ENCODE data around the gene PEG3. TPM values are rescaled to one million over a fixed set of nuclear protein-coding genes. Genes with fewer than 3 reads are reported as not detected.

Gene PEG3
- total and polyA plus RNA-seq, 2 of the 13 experiments (the other 11 are each of a cell fraction or from before 2014, with no cell fraction given): 217 to 394 TPM

DNA sequence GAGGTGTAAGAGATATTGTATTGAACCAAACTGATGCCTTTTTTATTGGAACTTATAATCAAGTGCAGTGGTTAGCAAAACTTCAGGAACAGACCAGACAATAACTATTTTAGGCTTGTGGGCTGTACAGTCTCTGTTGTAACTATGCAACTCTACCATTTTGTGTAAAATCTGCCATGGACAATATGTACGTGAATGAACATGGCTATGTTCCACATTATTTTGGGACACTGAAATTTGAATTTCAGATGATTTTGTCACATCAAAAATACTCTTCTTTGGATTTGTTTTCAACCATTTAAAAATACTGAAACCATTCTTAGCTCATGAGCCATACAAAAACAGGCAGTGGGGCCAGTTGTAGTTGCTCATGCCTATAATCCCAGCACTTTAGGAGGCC lies 27.9 kb upstream of the PEG3 start:
- TF ChIP-seq NFE2L1 (CRISPR knock-in tag; IDR thresholded peaks at IDR 0.05; ENCODE audit: borderline replicate concordance): no peak
- no peak for TF ChIP-seq TBX3 (IDR thresholded peaks at IDR 0.05; ENCODE audit: borderline replicate concordance)
- TF ChIP-seq, protein P1, sequence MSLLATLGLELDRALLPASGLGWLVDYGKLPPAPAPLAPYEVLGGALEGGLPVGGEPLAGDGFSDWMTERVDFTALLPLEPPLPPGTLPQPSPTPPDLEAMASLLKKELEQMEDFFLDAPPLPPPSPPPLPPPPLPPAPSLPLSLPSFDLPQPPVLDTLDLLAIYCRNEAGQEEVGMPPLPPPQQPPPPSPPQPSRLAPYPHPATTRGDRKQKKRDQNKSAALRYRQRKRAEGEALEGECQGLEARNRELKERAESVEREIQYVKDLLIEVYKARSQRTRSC (CRISPR knock-in tag; IDR thresholded peaks at IDR 0.05; ENCODE audit: low read depth): no peak
- no peak for TF ChIP-seq MTF1 (CRISPR knock-in tag; IDR thresholded peaks at IDR 0.05)
- TF ChIP-seq ZNF205 (CRISPR knock-in tag; IDR thresholded peaks at IDR 0.05): no peak
- no peak for TF ChIP-seq PHB2 (IDR thresholded peaks at IDR 0.05; ENCODE audit: partially characterized antibody)
- TF ChIP-seq ZNF790 (CRISPR knock-in tag; IDR thresholded peaks at IDR 0.05; ENCODE audit: borderline replicate concordance): no peak
- no peak for TF ChIP-seq ZNF24 (IDR thresholded peaks at IDR 0.05)
- TF ChIP-seq, protein P2, sequence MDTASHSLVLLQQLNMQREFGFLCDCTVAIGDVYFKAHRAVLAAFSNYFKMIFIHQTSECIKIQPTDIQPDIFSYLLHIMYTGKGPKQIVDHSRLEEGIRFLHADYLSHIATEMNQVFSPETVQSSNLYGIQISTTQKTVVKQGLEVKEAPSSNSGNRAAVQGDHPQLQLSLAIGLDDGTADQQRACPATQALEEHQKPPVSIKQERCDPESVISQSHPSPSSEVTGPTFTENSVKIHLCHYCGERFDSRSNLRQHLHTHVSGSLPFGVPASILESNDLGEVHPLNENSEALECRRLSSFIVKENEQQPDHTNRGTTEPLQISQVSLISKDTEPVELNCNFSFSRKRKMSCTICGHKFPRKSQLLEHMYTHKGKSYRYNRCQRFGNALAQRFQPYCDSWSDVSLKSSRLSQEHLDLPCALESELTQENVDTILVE (CRISPR knock-in tag; IDR thresholded peaks at IDR 0.05): no peak
- TF ChIP-seq CEBPG (CRISPR knock-in tag; IDR thresholded peaks at IDR 0.05): no peak
- no peak for TF ChIP-seq RNF2 (conservative IDR thresholded peaks at IDR 0.05; ENCODE audit: low read depth)
- TF ChIP-seq ZBTB46 (CRISPR knock-in tag; IDR thresholded peaks at IDR 0.05; ENCODE audit: borderline replicate concordance): no peak
- TF ChIP-seq, protein P3, sequence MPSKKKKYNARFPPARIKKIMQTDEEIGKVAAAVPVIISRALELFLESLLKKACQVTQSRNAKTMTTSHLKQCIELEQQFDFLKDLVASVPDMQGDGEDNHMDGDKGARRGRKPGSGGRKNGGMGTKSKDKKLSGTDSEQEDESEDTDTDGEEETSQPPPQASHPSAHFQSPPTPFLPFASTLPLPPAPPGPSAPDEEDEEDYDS (CRISPR knock-in tag; IDR thresholded peaks at IDR 0.05): no peak
- no peak for TF ChIP-seq ISX (CRISPR knock-in tag; conservative IDR thresholded peaks at IDR 0.05)
- no peak for DNase-seq (ENCODE audit: low spot score)
- 90% methylated on average over 1 of the region's 1 CpG for WGBS (ENCODE audit: low lambda C conversion rate)
- FAIRE-seq: no peak
- Histone ChIP-seq H3K4me1 (ENCODE audit: insufficient read depth, low read length) (peaks cover 21% of the 10 kb centered on the region), H4K20me1 (ENCODE audit: insufficient read depth, low read length) (no peaks in the 10 kb centered on the region), H3K36me3 (replicated peaks in 1 of 2; ENCODE audit: control insufficient read depth in 1 of 2, insufficient read depth in 2 of 2, low read length in 2 of 2) (no peaks in the 10 kb centered on the region), H3K9me3 (ENCODE audit: low read length) (peaks cover 2% of the 10 kb centered on the region; the same call in 1 of the 2 replicates), H3K79me2 (ENCODE audit: insufficient read depth, low read length) (no peaks in the 10 kb centered on the region), H3K27me3 (ENCODE audit: control insufficient read depth in 1 of 2, insufficient read depth in 2 of 2, low read length in 2 of 2) (no peaks in the 10 kb centered on the region), H3K27ac (ENCODE audit: extremely low read length, insufficient read depth, low read length) (no peak overlapping the region), H3K9ac (ENCODE audit: insufficient read depth, low read depth, low read length) (no peak overlapping the region), H3K4me2 (ENCODE audit: low read depth, low read length) (no peak overlapping the region), H2AFZ (ENCODE audit: low read length) (no peak overlapping the region), H3K4me3 (replicated peaks in 1 of 3; ENCODE audit: insufficient read depth in 1 of 3, low read depth in 2 of 3, low read length in 3 of 3) (no peak overlapping the region)
- intact Hi-C loops (cut with micrococcal nuclease; ENCODE audit: unreplicated experiment): no loop called here
- in situ Hi-C loops (cut with HindIII; ENCODE audit: extremely low pct_ligation_motif_present, low pct_unique_long_range_greater_than_20kb): no loop called here
- CTCF ChIA-PET (ENCODE audit: low intra/inter-chr PET ratio, low total read pairs): no interaction called here
- POLR2A ChIA-PET: interaction anchor here (1.0 kb wide), 1 partner anchor 11 kb away, joined by 3 read pairs; no protein-coding TSS in a partner anchor
- ATAC-seq: no peak
- no TSS peak for BruUV-seq (replicated peaks)

All from HepG2 (cell line).